ENCODE measurements around the gene SOBP. TPM values are rescaled to one million over a fixed set of nuclear protein-coding genes. Genes with fewer than 3 reads are reported as not detected.
"Not testable (repeated sequence)": the region's sequence is repeated elsewhere in the genome, so short reads cannot be mapped to it uniquely, and the experiment has no call there.

The SOBP gene
- total RNA-seq, 4 donors from 2014 or later = 16.2 to 29.9 (median 19.2) TPM

GRCh38 chr6:107515955-107516354 is 26.0 kb downstream of the SOBP start:
- 98 to 99% methylated on average over 4 to 5 of the region's 5 CpGs for WGBS, 2 donors (ENCODE audit: low coverage in 1 of 2)
- Histone ChIP-seq H3K27me3 (no peaks in the 10 kb centered on the region), H3K27ac (no peak overlapping the region), H3K36me3 (peaks cover 0 to 20% of the 10 kb centered on the region in 2 donors), H3K9me3 (peaks cover 0 to 11% (median 0%) of the 10 kb centered on the region in 3 donors), H3K4me1 (peaks cover 0 to 9% (median 0%) of the 10 kb centered on the region in 3 donors), H3K4me3 (no peak overlapping the region)
- ATAC-seq = no peak
- TF ChIP-seq POLR2AphosphoS5 (IDR thresholded peaks at IDR 0.05) = no peak
- no peak for TF ChIP-seq CTCF (IDR thresholded peaks at IDR 0.05)
- no peak for TF ChIP-seq POLR2A (IDR thresholded peaks at IDR 0.05)
- TF ChIP-seq EP300 (IDR thresholded peaks at IDR 0.05) = no peak

DNA sequence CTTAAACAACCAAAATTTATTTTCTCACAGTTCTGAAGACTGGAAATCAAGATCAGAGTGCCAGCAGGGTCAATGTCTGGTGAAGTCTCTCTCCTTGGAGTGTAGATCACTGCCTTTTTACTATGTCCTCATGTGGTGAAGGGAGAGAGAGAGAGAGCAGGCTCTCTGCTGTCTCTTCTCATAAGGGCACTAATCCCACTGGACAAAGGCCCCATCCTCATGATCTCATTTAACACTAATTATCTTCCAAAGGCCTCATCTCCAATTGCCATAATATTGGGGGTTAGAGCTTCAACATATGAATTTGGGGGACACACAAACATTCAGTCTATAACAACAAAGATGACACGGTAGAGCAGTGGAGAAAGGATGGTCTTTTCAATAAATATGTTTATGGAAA is 27.4 kb downstream of the SOBP start:
- no peak for ATAC-seq
- no peaks in the 10 kb centered on the region for H3K4me1 ChIP-seq
- H3K9me3 ChIP-seq = peaks cover 0 to 11% (median 0%) of the 10 kb centered on the region in 3 donors
- H3K27me3 ChIP-seq = no peaks in the 10 kb centered on the region
- no peak overlapping the region for H3K27ac ChIP-seq
- H3K4me3 ChIP-seq = no peak overlapping the region
- peaks cover 0 to 16% of the 10 kb centered on the region in 2 donors for H3K36me3 ChIP-seq
- WGBS, 2 donors (ENCODE audit: low coverage in 1 of 2) = 95 to 100% methylated on average over 1 of the region's 1 CpG
- TF ChIP-seq EP300 (IDR thresholded peaks at IDR 0.05) (no peak), POLR2A (IDR thresholded peaks at IDR 0.05) (no peak), CTCF (IDR thresholded peaks at IDR 0.05) (no peak), POLR2AphosphoS5 (IDR thresholded peaks at IDR 0.05) (no peak)

DNA sequence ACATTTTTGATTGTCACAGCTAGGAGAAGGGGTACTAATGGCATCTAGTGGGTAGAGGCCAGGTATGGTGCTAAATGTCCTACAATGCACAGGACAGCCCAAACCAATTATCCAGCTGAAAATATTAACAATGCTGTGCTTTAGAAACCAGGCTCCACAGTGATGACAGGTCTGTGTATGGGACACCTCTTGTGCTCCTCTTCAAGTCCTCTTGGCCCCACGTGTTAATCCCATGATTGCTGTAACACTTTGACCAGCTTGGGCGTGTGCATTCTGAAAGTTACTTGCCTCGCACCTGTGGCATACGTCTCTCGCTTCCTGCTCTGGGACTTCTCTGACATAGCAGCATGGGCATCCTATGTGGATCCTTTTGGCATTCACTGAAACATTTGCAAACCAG is 29.3 kb downstream of the SOBP start:
- Histone ChIP-seq H3K9me3 (peaks cover 0 to 11% (median 0%) of the 10 kb centered on the region in 3 donors), H3K4me1 (peaks cover 0 to 12% (median 0%) of the 10 kb centered on the region in 3 donors), H3K36me3 (peaks cover 0 to 16% of the 10 kb centered on the region in 2 donors)
- not testable (repeated sequence) for H3K4me3 ChIP-seq, H3K27ac ChIP-seq, H3K27me3 ChIP-seq, ATAC-seq
- 91 to 97% methylated on average over 4 to 5 of the region's 5 CpGs for WGBS, 2 donors (ENCODE audit: low coverage in 1 of 2)

GRCh38 chr6:107520706-107521105 is 30.8 kb downstream of the SOBP start:
- not testable (repeated sequence) for H3K4me3 ChIP-seq, H3K27ac ChIP-seq, H3K27me3 ChIP-seq, ATAC-seq, H3K9me3 ChIP-seq
- Histone ChIP-seq H3K4me1 (peaks cover 0 to 12% (median 0%) of the 10 kb centered on the region in 3 donors), H3K36me3 (peaks cover 0 to 25% of the 10 kb centered on the region in 2 donors)
- no CpG with 5 or more reads among the region's 2 CpGs for WGBS, 2 donors (ENCODE audit: low coverage in 1 of 2)

DNA sequence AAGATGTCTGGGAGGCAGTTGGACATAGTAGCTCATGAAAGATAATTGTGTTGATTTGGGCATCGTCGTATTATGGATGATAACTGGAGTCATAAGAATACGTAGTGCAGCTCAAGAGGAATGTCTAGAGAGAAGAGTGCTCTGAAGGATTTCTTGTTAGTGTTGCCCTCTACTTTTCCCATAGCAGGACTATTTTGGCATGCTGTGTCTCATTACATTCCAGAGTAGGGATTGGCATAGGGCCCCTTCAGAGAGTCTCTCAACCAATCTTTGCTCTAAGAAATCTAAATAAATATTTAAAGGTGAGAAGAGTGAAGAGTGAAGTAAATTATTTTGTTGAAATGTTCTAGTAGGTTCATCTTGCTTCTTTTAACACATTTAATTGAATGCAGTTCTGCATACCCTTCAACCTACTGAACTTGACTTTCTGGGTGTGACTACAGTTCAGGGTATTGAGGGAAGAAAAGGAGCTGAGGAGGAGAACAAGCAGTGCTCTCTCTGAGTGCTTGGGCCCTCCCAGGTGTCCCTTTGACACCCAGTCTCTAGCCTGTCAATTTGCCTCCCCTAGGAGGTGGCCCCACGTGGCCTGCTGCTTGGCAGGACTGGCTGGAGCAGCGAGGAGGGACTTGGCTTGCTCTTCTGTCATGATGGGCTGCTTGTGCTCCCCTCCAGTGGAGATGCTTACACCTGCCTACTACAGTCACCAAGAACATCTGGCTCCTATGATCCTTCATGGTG is 33.3 kb downstream of the SOBP start:
- no peaks in the 10 kb centered on the region for H3K27me3 ChIP-seq
- no peak for TF ChIP-seq POLR2A (IDR thresholded peaks at IDR 0.05)
- TF ChIP-seq EP300 (IDR thresholded peaks at IDR 0.05) = no peak
- TF ChIP-seq POLR2AphosphoS5 (IDR thresholded peaks at IDR 0.05) = no peak
- no peak for TF ChIP-seq CTCF (IDR thresholded peaks at IDR 0.05)
- WGBS, 2 donors (ENCODE audit: low coverage in 1 of 2) = 61 to 85% methylated on average over 3 of the region's 5 CpGs
- peaks cover 0 to 20% of the 10 kb centered on the region in 2 donors for H3K36me3 ChIP-seq
- no peak for ATAC-seq
- no peaks in the 10 kb centered on the region for H3K9me3 ChIP-seq
- H3K27ac ChIP-seq = no peak overlapping the region
- H3K4me3 ChIP-seq = no peak overlapping the region
- peaks cover 0 to 12% (median 2%) of the 10 kb centered on the region in 3 donors for H3K4me1 ChIP-seq

DNA sequence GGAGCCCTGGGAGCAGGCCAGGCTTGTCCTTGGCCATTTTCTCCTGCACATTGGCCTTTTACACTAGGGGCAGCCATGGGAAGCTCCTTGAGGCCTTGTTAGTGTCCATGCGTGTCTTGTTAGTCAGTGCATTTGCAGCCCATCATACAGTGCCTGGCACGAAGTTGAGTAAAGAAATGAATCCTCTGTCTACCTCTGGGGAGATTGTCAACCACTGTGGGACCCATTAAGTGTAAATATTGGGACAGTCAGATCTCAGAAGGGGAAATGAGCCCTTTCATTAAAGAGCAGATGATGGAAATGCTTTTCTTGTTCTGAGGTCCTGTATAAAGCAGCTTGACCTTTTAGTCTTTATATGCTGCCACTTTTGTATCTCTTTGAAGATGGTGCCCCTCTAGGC is 33.9 kb downstream of the SOBP start:
- 100% methylated on average over 2 of the region's 2 CpGs for WGBS, 2 donors (ENCODE audit: low coverage in 1 of 2)
- peaks cover 0 to 12% (median 2%) of the 10 kb centered on the region in 3 donors for H3K4me1 ChIP-seq
- H3K9me3 ChIP-seq = no peaks in the 10 kb centered on the region
- no peak overlapping the region for H3K4me3 ChIP-seq
- no peaks in the 10 kb centered on the region for H3K27me3 ChIP-seq
- ATAC-seq = no peak
- no peak overlapping the region for H3K27ac ChIP-seq
- TF ChIP-seq CTCF (IDR thresholded peaks at IDR 0.05) (no peak), EP300 (IDR thresholded peaks at IDR 0.05) (no peak), POLR2A (IDR thresholded peaks at IDR 0.05) (no peak), POLR2AphosphoS5 (IDR thresholded peaks at IDR 0.05) (no peak)
- peaks cover 0 to 20% of the 10 kb centered on the region in 2 donors for H3K36me3 ChIP-seq
